ENCODE data around the gene CBFA2T2.
"Not testable (repeated sequence)": the region's sequence is repeated elsewhere in the genome, so short reads cannot be mapped to it uniquely, and the experiment has no call there.

The CBFA2T2 gene

DNA sequence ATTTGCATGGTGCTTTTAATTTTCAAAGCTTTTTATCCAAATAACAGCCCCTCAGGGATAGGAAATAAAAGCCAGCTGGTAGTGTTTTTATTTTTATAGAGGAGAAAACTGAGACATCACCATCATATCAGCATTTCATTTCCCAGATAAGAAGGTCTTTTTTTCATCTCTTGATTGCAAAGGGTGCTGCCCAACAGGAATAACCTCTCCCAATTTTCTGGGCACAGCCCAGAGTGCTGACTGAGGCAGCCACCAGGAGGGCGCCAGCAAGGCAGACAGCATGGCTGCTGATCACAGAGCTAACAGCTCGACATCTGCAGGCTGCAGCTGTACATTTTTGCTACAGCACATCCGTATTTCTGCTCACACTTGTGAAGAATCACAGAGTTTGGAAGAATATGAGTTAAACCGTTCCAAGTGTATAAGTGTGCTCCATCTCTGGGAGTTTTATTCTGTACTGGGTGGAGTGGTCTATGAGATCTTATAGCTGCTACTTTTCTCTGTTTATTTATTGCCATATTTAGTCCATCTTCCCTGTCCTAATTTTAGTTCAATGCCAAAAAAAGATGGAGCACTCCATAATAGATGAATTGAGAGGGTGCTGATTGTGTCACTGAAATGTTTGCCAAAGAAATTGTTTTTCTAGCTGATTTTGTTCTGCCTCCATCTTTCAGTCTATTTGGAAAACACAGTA lies 86.7 kb downstream of the CBFA2T2 start:
- no peak for DNase-seq

DNA sequence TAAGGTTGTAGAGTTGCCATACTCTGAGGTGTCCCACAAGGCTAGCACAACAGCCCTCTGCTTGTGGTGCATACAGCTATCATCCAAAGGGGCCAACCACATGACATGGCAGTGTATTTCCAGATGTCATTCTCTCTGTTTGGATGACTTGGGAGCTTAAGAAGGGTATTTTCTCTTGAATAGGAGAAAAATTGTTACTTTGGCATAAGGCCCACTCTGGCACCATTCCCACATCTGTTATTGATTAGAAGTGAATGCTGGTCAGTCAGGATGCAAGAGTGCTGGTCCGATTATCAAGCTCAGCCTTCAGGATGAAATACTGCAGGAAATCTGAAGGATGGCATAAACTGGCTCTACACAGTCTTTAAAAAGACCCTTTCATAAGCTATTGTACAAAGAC lies 88.6 kb downstream of the CBFA2T2 start:
- DNase-seq = peak; percentile 84

DNA sequence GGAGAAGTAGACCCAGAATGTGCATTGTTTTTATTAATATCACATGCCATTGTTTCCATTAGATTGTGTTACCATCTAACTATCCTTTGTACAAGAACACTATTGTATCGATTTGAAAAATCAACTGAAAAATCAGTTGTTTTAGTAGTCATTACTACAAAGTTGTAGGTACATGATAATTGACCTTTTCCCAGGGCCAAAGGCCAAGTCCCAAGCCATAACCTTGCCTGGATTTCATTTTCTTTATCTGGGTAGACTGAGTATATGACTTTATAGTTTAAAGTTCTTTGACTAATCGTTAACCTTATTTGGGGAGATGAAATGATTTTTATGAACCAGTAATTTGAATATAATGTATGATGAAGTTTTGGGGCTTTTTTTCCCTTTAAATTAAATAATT lies 93.2 kb downstream of the CBFA2T2 start:
- no peak for DNase-seq

DNA sequence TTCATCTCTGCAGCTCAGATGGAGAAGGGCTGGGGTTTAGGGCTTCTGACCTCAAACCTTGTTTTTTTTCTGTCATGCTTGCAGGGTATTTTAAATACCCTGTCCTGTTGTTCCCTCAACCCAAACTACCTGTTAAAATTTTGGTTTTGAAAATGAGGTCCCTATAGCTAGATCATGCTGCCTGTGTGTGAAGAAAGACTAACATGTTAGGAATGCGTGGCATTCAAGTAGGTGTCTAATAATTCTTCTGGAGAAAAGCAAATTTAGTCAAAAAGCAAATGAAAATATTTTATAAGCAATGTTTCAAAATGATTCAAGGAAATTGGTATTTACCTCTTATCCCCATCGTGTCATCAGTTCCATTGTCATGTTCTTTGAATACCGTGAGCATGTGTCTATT lies 95.1 kb downstream of the CBFA2T2 start:
- DNase-seq = peak; percentile 14

- no peak for DNase-seq
These were observed 95.5 kb downstream of the CBFA2T2 start for GRCh38 chr20:33585413-33585812.

- no peak for DNase-seq
These were observed 99.2 kb downstream of the CBFA2T2 start for GRCh38 chr20:33589059-33589458.

DNA sequence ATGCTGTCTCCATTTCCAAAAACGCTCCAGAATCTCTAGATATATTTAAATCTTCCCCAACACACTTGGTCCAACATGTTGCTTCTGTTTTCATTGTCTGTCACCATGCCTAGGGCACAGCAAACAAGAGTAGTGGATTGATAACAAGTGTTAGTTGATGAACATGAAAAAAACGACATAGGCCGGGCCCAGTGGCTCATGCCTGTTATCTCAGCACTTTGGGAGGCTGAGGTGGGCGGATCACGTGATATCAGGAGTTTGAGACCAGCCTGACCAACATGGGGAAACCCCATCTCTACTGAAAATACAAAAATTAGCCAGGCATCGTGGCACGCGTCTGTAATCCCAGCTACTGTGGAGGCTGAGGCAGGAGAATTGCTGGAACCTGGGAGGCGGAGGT lies 102.0 kb downstream of the CBFA2T2 start:
- not testable (repeated sequence) for DNase-seq

- no peak for DNase-seq
These were observed 104.8 kb downstream of the CBFA2T2 start for GRCh38 chr20:33594743-33595142.

DNA sequence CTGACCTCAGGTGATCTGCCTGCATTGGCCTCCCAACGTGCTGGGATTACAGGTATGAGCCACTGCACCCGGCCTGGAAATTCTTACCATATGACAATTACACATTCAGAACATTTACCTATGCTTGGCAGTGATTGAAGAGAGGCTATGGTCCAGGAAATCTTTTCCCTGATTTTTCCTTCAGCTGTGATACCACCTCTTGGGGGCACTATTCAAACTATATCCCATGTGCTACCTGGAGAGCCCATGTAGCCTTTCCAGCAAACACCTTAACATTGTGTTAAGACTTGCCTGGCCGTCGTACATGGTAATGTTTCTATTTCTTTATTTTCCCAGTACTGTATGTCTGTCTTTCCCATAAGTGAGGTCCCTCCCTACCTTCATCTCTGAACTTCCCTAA lies 110.5 kb downstream of the CBFA2T2 start:
- DNase-seq = no peak

DNA sequence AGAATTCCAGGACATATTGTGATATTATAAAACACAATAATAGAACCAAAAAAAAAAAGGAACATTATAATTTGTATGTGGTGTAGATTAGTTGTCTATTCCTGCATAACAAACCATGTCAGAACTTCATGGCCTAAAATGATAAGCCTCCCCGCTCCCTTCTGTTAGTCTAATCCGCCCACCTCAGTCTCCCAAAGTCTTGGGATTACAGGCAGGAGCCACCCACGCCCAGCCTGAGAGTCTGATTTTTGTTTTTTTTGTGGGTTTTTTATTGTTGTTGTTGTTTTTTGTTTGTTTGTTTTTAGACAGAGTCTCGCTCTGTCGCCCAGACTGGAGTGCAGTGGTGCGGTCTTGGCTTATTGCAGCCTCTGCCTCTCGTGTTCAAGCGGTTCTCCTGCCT lies 111.1 kb downstream of the CBFA2T2 start:
- no peak for DNase-seq

DNA sequence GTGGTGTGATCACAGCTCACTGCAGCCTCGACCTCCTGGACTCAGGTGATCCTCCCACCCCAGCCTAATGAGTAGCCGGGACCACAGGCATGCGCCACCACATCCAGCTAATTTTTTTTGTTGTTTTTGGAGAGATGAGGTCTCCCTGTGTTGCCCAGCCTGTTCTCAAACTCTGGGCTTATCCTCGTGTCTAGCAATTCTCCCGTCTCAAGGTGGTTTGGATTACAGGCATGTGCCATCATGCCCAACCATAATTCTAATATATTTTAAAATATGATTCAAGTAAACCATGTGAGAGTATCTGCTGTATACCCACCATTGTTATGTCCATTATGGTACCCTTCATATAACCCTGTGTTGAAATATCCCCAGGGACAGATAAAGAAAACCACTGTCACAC lies 112.0 kb downstream of the CBFA2T2 start:
- no peak for DNase-seq

GRCh38 chr20:33602826-33603590 lies 113.1 kb downstream of the CBFA2T2 start:
- no peak for DNase-seq

- no peak for DNase-seq
These were observed 114.4 kb downstream of the CBFA2T2 start for GRCh38 chr20:33604084-33604990.

DNA sequence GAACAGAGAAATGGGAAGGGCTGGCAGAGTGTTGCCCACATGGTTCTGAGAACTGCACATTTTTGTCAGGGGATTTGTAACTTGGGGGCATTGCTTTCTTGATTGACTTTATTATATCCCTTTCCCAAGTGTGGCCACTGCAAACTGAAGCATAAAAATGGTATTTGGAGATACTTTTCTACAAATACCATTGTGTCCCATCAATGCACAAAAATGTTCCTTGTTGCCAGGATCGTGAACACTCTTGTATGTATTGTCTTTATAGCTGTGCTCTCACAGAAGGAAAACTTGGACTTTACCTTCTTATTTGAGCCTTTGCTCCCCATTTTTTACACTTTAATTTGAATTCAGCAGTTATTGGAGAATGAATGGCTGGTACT lies 115.1 kb downstream of the CBFA2T2 start:
- DNase-seq = no peak

- DNase-seq = no peak
These were observed 116.3 kb downstream of the CBFA2T2 start for GRCh38 chr20:33606118-33606771.

DNA sequence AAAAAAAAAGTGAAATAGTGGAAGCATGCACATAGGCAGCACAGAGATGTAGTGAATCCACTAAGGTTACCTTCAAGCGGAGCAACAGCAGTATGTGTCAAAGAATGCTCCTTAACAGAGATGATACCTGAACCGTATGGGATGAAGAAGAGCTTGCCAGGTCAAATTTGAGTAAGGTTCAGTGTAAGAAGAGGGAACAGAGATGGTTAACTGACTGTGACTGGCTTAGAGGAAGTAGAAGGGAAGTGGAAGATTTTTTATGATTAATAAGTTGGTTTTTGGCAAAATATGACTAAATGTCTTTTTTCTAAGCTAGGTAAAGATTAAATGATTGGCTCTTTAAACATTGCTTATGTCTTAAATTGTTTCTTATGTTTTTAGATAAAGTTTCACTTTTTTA lies 119.6 kb downstream of the CBFA2T2 start:
- DNase-seq = no peak

GRCh38 chr20:33611106-33611505 lies 121.2 kb downstream of the CBFA2T2 start:
- DNase-seq = no peak

DNA sequence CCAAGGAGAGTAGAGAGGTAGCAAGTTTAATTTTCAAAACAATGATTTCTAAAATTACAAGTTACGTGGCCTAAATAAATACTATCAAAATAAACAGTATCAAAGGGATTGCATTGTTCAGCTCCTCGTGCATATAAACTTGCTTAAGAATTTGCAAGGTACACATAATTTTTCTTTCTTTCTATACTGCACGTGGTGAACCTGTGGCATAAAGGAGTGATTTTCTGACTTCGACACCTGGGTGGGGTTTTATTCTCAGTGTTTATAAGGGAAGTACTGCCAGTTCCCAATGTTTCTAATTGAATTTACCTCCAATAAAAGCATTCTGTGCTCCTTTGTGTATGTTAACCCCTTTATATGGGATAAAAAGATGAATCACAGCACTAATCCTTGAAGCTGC lies 122.1 kb downstream of the CBFA2T2 start:
- DNase-seq = no peak

GRCh38 chr20:33621717-33622400 lies 132.0 kb downstream of the CBFA2T2 start:
- DNase-seq = peak; percentile 5

DNA sequence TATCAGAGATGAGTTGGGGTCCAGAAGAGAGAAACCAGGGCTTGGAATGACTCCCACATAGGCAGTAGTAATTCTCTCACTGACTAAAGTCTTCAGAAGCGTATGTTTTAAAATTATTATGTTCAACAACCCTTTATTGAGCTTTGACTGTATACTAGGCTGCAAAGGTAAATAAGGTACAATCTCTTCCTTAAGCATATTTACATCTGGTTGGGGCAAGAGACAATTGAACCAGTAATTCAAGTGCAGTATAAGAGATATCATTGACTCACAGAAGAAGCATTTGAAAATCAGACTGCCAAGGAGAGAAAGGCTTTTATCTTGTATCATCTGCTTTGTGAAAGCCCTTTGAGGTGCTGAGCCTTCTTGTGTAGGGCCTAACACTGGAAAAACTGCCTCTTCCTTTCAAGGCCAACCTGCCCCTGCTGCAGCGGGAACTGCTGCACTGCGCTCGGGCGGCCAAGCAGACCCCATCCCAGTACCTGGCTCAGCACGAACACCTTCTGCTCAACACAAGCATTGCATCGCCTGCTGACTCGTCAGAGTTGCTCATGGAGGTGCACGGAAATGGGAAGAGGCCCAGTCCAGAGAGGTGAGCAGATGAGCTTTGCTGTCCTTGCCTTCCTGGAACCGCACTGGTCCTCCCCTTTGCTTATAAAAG lies 132.9 kb downstream of the CBFA2T2 start:
- DNase-seq = no peak

- DNase-seq = no peak
These were observed 134.5 kb downstream of the CBFA2T2 start for GRCh38 chr20:33624399-33624798.

DNA sequence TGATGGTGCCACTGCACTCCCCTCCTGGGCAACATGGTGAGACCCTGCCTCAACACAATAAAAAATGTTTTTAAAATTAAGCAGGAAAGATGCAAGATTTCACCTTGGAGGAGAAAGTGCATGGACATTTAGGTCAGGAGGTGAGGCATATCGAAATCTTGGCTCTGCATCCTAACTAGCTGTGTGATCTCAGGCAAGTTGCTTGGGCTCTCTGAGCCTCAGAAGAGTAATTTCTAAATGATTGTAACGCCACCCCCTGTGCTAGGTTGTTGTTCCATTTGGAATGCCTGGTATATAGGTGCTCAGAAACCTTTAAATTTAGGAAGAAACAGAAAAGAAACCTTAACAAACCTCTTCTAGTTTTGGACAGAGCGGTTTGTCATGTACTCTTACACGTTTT lies 136.3 kb downstream of the CBFA2T2 start:
- DNase-seq = no peak

Measured in fibroblast of skin of scalp (primary cell).